NCI-H82 (cell line): ENCODE results near the gene OMP.

Experiments
- DNase-seq: peaks from one replicate; lab custom pipeline; 2025; lab: John Stamatoyannopoulos, UW

The OMP gene

DNA sequence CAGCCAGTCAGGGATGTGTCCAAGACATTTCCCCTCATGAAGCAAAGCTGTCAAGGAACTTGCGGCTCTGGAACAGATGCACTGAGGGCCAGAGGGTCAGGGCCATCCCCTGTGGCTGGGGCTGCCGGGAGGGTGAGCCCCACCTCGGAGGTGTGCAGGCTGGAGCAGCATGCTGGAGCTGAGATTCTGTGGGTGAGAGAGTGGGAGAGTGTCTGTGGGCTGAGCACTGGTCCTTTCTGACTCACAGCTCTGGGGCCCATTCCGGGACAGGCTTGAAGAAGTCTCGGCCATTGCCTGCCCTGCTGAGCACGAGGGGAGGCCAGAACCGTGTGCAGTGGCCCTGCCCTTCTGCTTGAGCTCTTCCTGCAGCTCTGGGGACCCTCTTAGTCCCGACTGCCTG, 2.1 kb downstream of the OMP start:
- no peak for DNase-seq

DNA sequence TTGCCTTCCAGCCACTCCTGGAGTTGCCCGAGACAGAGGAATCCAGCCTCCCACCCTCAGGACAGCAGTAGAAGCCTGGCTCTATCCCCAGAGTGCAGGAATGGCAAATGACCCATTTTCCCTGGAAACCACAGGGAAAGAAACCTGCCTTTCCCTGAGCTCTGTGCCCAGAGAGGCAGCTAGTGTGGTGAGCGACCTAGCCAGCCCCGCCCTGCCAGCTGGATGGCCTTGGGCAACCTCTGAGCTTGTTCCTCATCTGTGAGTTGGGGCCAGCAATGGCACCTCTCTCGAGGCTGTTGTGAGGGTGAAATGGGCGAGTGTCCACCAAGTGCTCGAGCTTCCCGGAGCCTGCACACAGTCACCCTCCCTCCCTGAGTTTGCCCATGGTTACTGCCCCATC, 3.7 kb downstream of the OMP start:
- DNase-seq: no peak

DNA sequence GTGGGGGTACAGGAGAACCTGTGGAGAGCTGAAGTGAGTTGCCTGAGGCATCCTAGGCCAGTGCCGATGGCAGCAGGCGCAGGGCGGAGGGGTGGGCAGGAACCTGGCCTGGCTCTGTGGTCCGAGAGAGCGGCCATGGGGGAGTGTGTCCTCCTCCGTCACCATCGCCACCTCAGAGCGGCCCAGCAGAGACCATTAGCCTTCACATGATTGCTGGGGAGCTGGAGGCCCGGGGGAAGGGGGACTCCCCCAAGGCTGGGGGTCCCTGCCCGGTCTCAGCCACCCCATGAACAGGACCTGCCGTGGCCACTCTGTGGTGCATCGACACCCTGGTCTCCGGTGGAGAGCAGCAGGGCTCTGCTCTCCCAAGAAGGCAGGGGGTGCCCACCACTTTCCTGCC, 4.1 kb downstream of the OMP start:
- DNase-seq: no peak

DNA sequence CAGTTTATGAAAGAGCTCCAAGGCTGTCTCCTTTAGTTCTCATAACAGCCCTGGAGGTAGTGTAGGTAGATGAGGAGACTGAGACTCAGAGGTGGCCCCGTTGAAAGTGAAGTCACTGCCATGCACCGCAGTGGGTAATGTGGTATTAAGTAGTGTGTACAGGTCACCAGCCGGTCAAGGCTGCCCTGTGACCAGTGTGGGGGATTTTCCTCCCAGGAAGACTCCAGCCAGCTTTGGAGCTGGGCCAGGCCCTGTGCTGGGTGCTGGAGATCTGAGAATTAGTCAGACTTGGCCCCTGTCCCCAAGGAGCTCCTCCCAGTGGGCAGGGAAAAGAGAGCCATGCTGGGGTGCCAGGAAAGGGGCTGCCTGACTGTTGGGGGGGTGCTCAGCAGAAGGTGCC, 5.3 kb downstream of the OMP start:
- no peak for DNase-seq

DNA sequence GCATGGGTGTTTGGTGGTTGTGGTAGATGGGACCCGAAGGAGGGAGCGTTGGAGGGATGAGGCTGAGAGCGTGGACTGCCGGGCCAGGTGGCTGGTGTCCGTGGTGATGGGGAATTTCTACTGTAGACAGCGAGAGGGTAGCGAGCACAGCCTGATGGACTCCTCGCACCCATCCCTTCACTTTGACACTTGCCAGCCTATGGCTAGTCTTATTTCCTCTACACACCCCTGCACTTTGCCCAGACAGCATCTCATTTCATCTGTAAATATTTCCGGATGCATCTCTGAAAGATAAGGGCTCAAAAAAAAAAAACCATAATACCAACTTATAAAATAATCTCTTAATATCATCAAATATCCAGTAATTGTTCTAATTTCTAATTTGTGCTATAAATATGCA, 5.8 kb downstream of the OMP start:
- DNase-seq: no peak

DNA sequence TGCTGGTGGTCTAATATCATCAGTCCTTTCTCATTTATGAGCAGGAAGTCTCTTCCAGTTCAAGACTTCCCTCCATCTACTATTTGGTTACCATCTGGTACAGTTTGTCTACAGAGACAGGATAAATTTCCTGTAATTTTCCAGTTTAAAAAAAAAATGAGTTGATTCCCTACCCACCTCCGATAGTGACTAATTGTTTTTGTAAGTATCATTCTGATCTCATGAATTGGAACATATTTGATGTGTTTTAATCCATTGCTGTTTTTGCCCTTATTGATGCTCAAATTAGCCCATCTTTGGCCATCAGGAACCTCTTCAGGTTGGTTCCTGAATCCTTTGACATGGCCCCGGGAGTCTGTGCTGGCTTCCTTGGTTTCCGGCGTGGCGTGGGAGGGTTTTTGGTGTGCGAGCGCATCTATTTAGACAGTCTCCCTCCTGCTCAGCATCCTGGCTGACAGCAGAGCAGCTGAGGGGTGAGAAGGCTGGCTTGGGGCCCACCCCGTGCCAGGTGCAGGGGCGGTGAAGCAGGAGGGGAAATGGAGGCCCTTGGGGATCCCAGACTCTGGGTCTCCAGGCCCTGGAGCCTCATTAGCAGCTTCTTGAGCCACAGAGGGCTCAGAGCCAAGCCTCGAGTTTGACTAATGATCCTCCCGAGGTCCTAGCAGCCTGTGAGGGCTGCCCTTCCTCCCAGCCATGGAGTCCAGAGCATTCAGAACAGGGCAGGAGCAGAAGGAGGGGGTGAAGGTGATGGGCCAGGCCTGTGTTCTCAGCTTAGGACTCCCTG, 6.8 kb downstream of the OMP start:
- no peak for DNase-seq

DNA sequence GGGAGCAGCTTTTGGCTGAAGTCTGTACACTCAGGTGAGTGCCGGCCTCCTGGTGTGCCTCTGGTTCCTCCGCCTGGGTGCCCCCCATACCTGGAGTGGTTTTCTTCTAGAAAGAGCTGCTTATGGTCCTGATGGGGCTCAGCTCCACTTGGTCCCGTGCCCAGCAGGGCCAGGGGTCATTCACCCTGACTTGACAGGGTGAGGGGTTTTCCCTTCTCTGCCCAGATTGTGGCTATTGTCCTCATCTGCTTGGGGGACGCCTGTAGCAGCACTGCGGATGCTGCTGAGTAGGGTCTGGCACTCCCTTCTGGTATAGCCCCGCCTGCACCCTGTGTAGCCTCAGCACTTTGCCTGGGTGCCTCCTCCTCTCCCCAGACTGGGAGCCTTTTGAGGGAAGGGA, 8.2 kb downstream of the OMP start:
- DNase-seq: no peak

DNA sequence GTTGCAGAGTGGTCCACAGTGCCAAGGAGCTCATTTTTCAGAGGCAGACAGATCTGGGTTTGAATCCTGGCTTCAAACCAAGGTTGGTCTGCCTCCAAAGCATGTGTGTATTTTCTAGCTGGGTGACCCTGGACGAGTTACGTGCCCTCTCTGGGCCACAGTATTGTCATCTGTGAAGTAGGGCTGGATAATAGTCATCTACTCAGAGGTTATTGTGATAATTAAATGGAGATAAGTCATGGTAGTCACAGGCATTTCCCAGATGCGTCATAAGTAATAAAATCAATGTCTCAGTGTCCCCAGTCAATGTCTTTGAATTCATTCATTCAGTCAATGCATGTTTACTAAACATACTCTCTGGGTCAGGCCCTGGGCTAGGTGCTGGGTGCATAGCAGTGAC, 8.6 kb downstream of the OMP start:
- no peak for DNase-seq

DNA sequence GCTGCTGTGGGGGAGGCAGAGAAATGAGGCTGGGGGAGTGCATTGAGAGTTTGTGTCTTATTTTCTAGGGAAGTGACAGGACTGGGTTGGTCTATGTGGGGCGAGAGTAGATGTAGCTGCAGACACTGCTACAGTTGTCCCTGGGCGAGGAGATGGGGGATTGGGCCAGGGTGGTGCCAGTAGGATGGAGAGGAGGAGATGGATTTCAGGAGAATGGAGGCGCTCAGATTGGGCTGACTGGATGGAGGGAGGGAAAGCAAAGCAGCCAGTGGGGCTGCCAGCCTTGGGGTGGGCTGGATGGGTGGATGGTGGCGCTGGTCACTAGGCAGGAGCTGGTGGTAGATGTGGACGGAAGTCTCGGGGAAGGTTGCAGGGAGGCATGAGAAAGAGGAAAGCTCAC, 9.3 kb downstream of the OMP start:
- no peak for DNase-seq

DNA sequence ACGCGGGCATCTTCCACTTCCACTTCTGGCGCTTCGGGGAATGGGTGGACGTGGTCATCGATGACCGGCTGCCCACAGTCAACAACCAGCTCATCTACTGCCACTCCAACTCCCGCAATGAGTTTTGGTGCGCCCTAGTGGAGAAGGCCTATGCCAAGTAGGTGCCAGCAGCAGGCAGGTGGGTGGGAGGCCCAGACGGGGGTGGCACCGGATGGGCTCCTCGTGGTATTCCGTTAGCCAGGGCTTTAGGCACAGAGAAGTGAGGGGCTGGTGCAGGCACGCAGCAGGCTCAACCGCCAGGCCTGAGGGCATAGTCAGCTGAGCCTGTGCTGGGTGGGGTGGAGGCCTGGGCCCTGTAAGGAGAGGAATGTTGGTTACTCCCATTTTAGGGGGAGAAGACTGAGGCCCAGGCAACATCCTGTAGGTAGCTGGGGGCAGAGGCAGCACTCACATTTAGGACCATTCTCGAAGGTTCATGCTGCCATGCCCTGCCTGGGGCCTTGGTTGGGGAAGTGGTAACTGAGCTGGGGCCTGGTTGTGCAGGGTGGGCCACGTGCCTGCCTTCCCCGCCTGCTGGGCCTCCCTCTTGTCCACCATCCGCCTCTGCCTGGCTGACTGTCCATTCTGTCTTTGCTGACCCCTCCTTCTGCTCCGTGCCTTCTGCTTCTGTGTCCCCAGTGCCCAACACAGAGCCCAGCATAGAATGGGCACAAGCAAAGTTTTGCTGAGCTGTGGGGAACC, 10.2 kb downstream of the OMP start:
- no peak for DNase-seq

DNA sequence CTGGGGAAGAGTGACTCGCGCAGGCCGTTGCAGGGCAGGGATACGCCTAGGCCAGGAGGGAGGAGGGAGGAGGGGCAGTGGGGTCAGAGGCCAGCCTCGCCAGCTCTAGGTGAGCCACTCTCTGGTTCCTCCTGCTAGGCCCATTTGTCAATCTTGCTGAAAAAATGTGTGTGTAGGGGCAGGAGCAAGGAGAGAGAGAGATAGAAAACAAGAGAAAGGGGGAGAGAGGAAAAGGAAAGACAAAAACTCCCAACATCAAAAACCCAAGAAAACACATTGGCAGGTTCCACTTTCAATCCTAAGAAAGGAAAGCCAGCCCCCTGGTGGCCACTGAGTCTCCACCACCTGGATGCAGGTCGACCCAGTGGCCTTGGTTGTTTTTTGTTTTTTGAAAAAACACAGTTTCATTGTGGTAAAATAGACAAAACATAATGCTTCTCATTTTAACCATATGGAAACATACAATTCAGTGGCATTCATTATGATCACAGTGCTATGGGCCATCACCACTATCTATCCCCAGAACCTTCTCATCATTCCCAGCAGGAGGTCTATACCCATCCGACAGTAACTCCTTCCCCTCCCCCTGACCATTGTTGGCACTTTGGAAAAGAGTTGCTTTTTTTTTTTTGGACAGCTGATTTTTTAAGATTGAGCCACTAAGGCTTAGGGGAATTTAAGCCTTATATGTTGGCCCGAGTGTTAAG, 10.9 kb downstream of the OMP start:
- peak; percentile 59 for DNase-seq

DNA sequence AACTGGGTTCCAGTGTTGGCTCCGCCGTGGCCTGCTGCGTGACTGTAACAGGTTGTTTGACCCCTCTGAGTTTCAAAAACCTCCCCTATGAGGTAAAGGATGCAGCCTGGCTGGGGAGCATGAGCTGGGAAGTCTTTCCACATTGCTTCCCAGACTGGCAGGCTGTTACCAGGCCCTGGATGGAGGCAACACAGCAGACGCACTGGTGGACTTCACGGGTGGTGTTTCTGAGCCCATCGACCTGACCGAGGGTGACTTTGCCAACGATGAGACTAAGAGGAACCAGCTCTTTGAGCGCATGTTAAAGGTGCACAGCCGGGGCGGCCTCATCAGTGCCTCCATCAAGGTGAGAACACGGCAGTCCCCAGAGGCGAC, 11.4 kb downstream of the OMP start:
- DNase-seq: no peak

DNA sequence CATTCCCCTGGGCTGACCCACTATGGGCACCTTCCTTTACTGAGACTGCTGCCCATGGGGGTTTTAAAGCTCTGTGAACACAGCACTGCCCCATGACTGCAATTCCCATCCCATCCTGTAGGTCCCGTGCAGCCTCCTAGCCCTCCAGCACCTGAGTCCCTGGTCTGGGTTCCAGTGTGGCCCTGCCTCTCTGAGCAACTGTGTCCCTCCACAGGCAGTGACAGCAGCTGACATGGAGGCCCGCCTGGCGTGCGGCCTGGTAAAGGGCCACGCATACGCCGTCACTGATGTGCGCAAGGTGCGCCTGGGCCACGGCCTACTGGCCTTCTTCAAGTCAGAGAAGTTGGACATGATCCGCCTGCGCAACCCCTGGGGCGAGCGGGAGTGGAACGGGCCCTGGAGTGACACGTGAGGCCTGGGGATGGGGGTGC, 12.6 kb downstream of the OMP start:
- peak; percentile 30 for DNase-seq

DNA sequence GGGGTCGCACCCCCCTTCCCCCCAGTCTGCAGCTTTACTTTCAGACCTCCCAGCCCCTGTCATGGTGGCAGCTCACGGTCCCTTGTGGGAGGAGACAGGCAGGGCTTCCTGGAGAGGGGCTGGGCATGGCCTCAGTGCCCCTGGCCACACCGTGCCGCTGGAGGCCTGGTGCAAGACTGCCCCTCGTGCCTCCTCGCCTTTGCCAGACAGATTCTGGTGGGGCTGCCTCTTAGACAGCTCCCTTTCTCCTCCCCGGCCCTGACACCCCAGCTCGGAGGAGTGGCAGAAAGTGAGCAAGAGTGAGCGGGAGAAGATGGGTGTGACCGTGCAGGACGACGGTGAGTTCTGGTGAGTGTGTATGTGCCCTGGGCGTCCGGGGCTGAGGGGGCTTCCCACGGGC, 13.3 kb downstream of the OMP start:
- no peak for DNase-seq

DNA sequence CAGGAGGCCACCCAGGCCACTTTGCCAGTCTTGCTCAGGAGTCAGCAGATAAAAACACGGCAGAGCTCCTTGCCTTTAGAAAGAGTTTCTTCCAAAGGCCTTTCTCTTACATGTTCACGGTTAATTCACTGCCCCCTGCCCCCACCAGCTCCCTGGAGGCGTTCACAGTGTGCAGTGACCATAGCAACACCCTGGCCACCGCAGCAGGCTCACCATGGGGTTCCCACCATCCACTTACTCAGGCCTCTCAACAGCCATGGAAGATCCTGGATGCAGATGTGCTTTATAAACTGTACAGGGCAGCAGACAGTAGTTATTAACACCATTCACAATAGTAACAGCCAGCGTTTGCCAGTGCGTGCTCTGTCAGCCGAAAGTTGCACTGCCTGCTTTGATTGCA, 14.9 kb downstream of the OMP start:
- DNase-seq: no peak

DNA sequence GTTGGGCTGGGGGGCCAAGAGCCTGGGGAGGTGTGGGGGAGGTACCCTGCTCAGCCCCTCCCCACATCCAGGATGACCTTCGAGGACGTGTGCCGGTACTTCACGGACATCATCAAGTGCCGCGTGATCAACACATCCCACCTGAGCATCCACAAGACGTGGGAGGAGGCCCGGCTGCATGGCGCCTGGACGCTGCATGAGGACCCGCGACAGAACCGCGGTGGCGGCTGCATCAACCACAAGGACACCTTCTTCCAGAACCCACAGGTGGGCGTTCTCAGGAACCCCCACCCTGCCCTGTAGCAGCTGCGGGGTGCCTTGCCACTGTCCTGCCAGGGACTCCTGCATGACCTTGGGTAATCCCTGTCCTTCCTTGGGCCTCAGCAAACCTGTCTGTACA, 15.4 kb downstream of the OMP start:
- DNase-seq: no peak

DNA sequence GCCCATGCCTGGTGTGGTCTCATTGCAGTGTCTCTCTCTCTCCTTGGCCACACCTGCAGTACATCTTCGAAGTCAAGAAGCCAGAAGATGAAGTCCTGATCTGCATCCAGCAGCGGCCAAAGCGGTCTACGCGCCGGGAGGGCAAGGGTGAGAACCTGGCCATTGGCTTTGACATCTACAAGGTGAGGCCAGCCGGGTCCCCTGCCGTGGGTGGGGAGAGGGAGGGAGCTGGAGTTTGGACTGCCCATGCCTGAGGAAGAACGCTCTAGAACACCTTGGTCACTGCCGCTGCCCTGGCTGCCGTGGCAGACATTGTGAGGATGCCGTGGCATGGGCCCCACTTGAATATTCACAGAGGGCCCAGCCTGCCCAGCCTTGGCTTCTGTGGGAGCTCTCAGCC, 16.3 kb downstream of the OMP start:
- no peak for DNase-seq

DNA sequence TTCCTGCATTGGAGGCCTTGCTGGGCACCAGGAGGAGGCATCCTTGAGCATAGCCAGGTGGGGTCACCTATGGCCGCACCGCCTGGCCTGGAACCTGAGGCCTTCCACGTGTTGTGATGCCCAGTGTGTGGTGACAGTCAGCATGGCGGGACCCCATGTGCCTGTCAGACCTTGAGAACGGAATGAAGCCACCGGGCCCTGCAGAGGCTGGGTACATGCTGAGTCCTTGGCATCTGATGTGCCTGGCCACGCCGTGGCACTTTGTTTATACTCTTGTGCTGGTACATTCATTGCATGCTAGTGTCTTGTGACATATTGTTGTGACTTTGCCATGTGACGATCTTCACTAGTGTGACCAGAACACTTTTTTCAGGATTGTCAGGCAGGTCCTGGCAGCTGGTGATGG, 16.9 kb downstream of the OMP start:
- no peak for DNase-seq

DNA sequence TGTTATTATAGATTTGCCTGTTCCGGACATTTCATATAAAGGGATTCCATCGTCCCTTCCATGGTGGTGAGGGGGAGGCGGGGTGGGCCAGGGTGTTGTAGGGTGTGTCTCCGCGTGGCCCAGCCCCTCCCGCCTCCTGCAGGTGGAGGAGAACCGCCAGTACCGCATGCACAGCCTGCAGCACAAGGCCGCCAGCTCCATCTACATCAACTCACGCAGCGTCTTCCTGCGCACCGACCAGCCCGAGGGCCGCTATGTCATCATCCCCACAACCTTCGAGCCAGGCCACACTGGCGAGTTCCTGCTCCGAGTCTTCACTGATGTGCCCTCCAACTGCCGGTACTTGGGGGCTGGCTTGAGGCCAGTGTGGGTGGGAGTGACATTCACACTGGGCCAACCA, 17.9 kb downstream of the OMP start:
- no peak for DNase-seq

DNA sequence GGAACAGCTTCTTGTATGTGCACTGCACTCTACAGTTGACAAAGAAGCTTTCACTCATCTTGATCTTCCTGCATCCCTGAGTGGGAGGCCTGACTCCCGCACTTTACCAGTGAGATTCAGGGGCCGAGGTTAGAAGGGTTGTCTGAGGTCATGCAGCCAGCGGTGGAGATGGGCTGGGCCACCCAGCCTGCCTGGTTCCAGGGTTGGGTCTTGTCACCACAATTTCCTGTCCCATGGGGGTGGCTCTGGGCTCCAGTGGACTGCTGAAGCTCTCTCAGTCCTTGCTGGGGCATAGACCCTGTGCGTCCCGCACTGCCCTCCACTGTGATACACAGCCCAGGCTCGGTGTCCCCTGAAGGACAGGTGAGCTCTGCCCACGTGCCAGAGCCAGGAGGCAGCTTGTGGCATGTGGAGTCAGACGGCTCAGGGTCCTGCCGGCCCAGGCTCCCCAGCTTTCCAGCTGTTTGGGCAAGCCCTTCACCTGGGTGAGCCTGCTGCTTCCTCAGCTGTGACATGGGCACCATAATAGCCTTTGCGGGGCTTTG, 18.5 kb downstream of the OMP start:
- DNase-seq: no peak

DNA sequence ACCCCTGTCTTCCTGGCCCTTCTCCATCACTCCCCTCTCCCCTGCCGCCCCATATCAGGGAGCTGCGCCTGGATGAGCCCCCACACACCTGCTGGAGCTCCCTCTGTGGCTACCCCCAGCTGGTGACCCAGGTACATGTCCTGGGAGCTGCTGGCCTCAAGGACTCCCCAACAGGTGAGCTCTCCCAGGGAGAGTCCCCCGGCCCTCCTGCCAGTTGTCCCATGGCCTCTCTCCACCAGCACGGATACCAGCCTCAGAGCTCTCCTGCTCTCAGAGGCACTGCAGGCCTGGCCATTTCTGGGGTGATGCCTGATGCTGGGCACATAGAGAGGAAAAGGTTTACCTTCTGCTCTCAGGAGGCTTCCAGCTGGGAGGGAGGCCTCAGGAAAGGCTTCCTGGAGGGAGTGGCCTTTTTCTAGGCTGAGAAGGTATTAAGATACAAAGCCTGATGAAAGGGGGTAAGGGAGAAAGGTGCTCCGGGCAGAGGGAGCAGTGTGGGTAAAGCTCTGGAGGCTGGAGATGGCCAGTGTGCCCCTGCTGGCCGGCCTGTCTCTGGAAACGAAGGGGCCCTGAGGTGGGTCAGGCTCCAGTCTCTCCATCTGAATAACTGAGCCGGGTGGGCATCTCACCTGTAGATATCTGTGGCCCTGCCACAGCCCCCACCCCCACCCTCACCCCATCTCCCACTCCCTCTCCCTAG, 19.4 kb downstream of the OMP start:
- DNase-seq: no peak

DNA sequence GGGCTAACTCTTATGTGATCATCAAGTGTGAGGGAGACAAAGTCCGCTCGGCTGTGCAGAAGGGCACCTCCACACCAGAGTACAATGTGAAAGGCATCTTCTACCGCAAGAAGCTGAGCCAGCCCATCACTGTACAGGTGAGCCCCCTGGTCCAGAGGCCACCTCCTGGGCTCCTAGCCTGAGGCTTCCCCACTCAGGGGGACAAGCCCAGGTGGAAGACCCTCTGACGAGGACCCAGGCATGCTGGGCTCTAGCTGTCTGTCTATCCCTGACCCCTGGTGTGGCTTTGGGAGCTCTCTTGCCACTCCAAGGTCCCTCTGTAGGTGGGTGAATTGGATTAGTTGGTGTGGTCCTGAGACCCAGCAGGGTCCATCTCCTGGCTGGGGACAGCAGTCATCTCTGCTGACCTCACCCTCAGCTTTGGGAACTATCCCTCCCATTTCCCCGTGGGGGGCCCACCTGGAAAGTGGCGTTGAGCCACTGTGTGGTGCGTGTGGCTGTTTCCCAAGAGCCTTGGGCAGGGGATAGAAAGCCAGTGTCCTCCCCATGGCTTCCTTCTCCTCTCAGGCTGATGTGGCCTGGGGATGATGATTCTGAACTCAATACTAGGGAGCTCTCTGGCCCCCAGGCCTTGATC, 20.1 kb downstream of the OMP start:
- DNase-seq: no peak
